DND-41 (cell line): ENCODE measurements around the gene LCORL.

Source experiments
- EZH2 ChIP-seq: IDR thresholded peaks from 3 replicates; pipeline ENCODE4 v1.6.1; 2012; ENCODE audit warnings: borderline replicate concordance, low read depth, mild to moderate bottlenecking, moderate library complexity, low read length, inconsistent platforms; ENCODE audit not compliant: severe bottlenecking
- TF ChIP-seq, protein P1 (sequence below): IDR thresholded peaks from 2 replicates; pipeline ENCODE4 v1.5.1; 2012; ENCODE audit warnings: borderline replicate concordance, low read length, moderate library complexity, mild to moderate bottlenecking; ENCODE audit not compliant: poor library complexity, severe bottlenecking; ENCODE audit errors: extremely low read depth

DNA sequence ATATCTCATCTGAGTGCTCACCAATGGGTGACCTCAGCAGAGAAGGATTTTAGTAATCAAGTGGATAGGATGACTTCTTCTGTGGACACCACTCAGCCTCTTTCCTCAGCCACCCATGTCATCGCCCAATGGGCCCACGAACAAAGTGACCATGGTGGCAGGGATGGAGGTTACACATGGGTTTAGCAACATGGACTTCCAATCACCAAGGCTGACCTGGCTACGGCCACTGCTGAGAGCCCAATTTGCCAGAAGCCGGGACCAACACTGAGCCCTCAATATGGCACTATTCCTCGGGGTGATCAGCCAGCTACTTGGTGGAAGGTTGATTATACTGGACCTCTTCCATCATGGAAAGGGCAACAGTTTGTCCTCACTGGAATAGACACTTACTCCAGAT lies 97.4 kb downstream of the LCORL start:
- TF ChIP-seq, protein P1, sequence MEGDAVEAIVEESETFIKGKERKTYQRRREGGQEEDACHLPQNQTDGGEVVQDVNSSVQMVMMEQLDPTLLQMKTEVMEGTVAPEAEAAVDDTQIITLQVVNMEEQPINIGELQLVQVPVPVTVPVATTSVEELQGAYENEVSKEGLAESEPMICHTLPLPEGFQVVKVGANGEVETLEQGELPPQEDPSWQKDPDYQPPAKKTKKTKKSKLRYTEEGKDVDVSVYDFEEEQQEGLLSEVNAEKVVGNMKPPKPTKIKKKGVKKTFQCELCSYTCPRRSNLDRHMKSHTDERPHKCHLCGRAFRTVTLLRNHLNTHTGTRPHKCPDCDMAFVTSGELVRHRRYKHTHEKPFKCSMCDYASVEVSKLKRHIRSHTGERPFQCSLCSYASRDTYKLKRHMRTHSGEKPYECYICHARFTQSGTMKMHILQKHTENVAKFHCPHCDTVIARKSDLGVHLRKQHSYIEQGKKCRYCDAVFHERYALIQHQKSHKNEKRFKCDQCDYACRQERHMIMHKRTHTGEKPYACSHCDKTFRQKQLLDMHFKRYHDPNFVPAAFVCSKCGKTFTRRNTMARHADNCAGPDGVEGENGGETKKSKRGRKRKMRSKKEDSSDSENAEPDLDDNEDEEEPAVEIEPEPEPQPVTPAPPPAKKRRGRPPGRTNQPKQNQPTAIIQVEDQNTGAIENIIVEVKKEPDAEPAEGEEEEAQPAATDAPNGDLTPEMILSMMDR: no peak
- TF ChIP-seq EZH2: no peak
